ENCODE measurements around the gene TBX19. TPM values are rescaled to one million over a fixed set of nuclear protein-coding genes. Genes with fewer than 3 reads are reported as not detected.

The TBX19 gene
- total and polyA plus RNA-seq, 2 of the 8 experiments (the other 6 are each of a cell fraction or from before 2014, with no cell fraction given), result 1.0 to 1.8 TPM

DNA sequence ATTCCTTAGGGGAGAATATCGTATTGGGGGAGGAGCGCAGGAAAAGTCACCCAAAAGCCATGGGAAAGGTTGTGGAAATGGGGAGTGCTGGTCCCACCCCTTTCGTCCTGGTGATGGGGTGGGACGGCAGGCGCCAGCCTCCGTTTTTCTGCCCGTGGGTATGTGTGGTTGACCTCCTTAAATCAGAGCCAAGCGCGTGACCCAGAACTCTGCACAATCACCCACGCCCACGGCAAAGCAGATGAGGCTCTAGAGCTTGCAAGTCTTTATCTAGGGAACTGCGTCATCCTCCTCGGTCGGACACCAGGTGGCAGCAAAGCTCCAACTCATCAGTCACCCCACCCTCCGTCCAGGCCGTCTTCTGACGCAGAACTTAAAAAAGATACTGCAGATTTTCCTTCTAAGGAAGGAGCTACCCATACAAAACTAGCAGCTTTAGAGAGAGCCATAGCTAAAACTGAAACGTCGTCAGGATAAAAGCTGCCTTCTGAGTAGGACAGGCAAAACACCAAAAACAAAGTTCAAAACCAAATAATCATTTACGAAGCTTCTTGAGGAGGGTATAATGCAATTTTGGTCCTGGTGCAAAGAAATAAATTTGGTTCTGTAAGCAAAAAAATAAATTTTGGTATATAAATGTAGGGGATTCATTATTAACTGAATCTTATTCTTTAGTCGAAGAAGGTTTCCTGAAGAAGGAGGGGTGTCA is 62.0 kb downstream of the TBX19 start:
- Histone ChIP-seq H2BK120ac (replicated peaks; ENCODE audit: low read depth, low read length) (no peak overlapping the region), H3K4me3 (ENCODE audit: extremely low read depth in 1 of 4, insufficient read depth in 2 of 4, low read depth in 3 of 4, low read length in 4 of 4) (peak overlapping the region; percentile 17 to 55 (median 48); a peak in 6 of 8 replicates), H3K79me1 (ENCODE audit: low read depth, low read length) (no peaks in the 10 kb centered on the region), H3K4me1 (replicated peaks in 1 of 4; ENCODE audit: control insufficient read depth in 3 of 4, insufficient read depth in 4 of 4, low read length in 3 of 4) (no peaks in the 10 kb centered on the region), H2AFZ (ENCODE audit: low read length) (peak overlapping the region; percentile 97), H2BK5ac (ENCODE audit: low read depth, low read length) (no peak overlapping the region; the same call in 1 of the 2 replicates), H3K27ac (ENCODE audit: low read depth, low read length) (no peak overlapping the region), H3K23me2 (ENCODE audit: low read depth, low read length) (no peaks in the 10 kb centered on the region), H4K5ac (ENCODE audit: insufficient read length, low read depth, low read length) (no peak overlapping the region), H3K9me3 (ENCODE audit: insufficient read depth in 2 of 2, low read depth in 1 of 2, low read length in 1 of 2) (no peaks in the 10 kb centered on the region), H3K4ac (replicated peaks; ENCODE audit: insufficient read length, low read depth, low read length) (no peak overlapping the region), H4K91ac (replicated peaks; ENCODE audit: insufficient read length, low read length) (no peak overlapping the region), H2BK15ac (ENCODE audit: low read length) (no peak overlapping the region), H3K9ac (replicated peaks in 1 of 4; ENCODE audit: extremely low read depth in 1 of 4, low read depth in 3 of 4, low read length in 3 of 4) (no peak overlapping the region), H3K79me2 (ENCODE audit: control insufficient read depth in 1 of 2, insufficient read depth in 2 of 2, low read length in 2 of 2) (no peaks in the 10 kb centered on the region), H3K4me2 (ENCODE audit: insufficient read depth in 1 of 2, low read depth in 2 of 2, low read length in 2 of 2) (peak overlapping the region; percentile 2 to 67; a peak in 3 of 4 replicates), H4K8ac (ENCODE audit: extremely low read depth, insufficient read depth, low read length) (no peak overlapping the region; the same call in 1 of the 2 replicates), H3K27me3 (replicated peaks in 1 of 4; ENCODE audit: control insufficient read depth in 3 of 4, extremely low read depth in 1 of 4, insufficient read depth in 3 of 4, low read length in 3 of 4) (no peaks in the 10 kb centered on the region), H3K56ac (replicated peaks; ENCODE audit: insufficient read length, low read depth, low read length) (no peak overlapping the region), H4K20me1 (replicated peaks in 1 of 2; ENCODE audit: control insufficient read depth in 1 of 2, insufficient read depth in 2 of 2, low read length in 2 of 2) (no peaks in the 10 kb centered on the region), H2AK5ac (ENCODE audit: low read depth, low read length) (no peak overlapping the region), H2BK12ac (ENCODE audit: low read depth, low read length) (no peak overlapping the region), H3K14ac (ENCODE audit: insufficient read length) (no peak overlapping the region), H3K36me3 (ENCODE audit: control insufficient read depth in 2 of 4, insufficient read depth in 4 of 4, low read length in 3 of 4) (no peaks in the 10 kb centered on the region), H2BK20ac (ENCODE audit: low read length) (no peak overlapping the region), H3K23ac (ENCODE audit: insufficient read length) (no peak overlapping the region), H3K18ac (ENCODE audit: extremely low read depth, low read length) (peak overlapping the region; percentile 71; the same call in 1 of the 2 replicates)
- ChIA-PET CTCF (ENCODE audit: partially characterized antibody) (interaction anchor here (0.7 to 4.4 kb wide), 75 partner anchors 9 to 1041 kb away, joined by 3 to 42 read pairs (median 5); partner anchors contain the start of gene SFT2D2), POLR2A (ENCODE audit: partially characterized antibody) (interaction anchor here (1.2 to 1.5 kb wide), 2 partner anchors 9 to 109 kb away, joined by 3 read pairs; no protein-coding TSS in a partner anchor)
- peak; percentile 77 to 86 for DNase-seq (ENCODE audit: low read depth in 1 of 2, low spot score in 2 of 2)
- 22% methylated on average over 21 of the region's 21 CpGs; no CpG with 5 or more reads in 1 of the 2 experiments for WGBS, 2 experiments (ENCODE audit: extremely low coverage in 1 of 2, insufficient coverage in 1 of 2, insufficient read length in 1 of 2, insufficient replicate concordance in 2 of 2, low coverage in 1 of 2, low lambda C conversion rate in 2 of 2, missing lambda C conversion rate in 1 of 2)
- FAIRE-seq, result no peak
- no peak for TF ChIP-seq JUN (IDR thresholded peaks at IDR 0.05; ENCODE audit: low read depth, low read length)
- peak; percentile 91 for TF ChIP-seq CREB1 (IDR thresholded peaks at IDR 0.05)
- no peak for TF ChIP-seq SIX5 (IDR thresholded peaks at IDR 0.05; ENCODE audit: low read depth, low read length)
- TF ChIP-seq KDM4A (IDR thresholded peaks at IDR 0.05; ENCODE audit: low read depth, low read length, severe bottlenecking), result peak; percentile 41
- 0 out of 2 replicates have a peak, but pooled peaks have one; percentile 2 for TF ChIP-seq ATF3 (IDR thresholded peaks at IDR 0.05; ENCODE audit: insufficient read depth, low read depth, low read length)
- no peak for TF ChIP-seq RXRA (IDR thresholded peaks at IDR 0.05; ENCODE audit: insufficient read depth, low read depth, low read length)
- peak; percentile 61; the same call in 1 of the 2 replicates for TF ChIP-seq JUND (IDR thresholded peaks at IDR 0.05; ENCODE audit: low read length)
- TF ChIP-seq HDAC2 (IDR thresholded peaks at IDR 0.05; ENCODE audit: borderline replicate concordance in 1 of 2, low read depth in 2 of 2, low read length in 2 of 2), result no peak
- TF ChIP-seq, protein P1, sequence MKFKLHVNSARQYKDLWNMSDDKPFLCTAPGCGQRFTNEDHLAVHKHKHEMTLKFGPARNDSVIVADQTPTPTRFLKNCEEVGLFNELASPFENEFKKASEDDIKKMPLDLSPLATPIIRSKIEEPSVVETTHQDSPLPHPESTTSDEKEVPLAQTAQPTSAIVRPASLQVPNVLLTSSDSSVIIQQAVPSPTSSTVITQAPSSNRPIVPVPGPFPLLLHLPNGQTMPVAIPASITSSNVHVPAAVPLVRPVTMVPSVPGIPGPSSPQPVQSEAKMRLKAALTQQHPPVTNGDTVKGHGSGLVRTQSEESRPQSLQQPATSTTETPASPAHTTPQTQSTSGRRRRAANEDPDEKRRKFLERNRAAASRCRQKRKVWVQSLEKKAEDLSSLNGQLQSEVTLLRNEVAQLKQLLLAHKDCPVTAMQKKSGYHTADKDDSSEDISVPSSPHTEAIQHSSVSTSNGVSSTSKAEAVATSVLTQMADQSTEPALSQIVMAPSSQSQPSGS (IDR thresholded peaks at IDR 0.05; ENCODE audit: low read length), result 0 out of 2 replicates have a peak, but pooled peaks have one; percentile 52

Data from H1 (cell line).